SK-MEL-5 (cell line): ENCODE data around the gene KCNAB2. TPM values are rescaled to one million over a fixed set of nuclear protein-coding genes. Genes with fewer than 3 reads are reported as not detected.
"Not testable (repeated sequence)": the region's sequence is repeated elsewhere in the genome, so short reads cannot be mapped to it uniquely, and the experiment has no call there.

Source experiments
- DNase-seq: peaks from one replicate; pipeline ENCODE4 v3.0.0-alpha.2; 2016; ENCODE audit warnings: low read depth, low spot score
- in situ Hi-C: cut with HindIII; loops from 2 replicates; pipeline ENCODE4 v1.10.0; 2016; ENCODE audit warnings: low sequenced_read_pairs, high pct_unique_total_duplicates, low pct_unique_long_range_greater_than_20kb
- total RNA-seq: library from RNA; depleted of rRNA; stranded (reverse); fragments of >200 nt; shearing (Covaris generic); gene quantifications from 2 replicates; pipeline ENCODE4 v1.2.3, GENCODE V29; 2014

KCNAB2 gene
- total RNA-seq, 1 experiment from 2014 or later = 70.3 TPM

GRCh38 chr1:6068932-6069331, 23.2 kb downstream of the KCNAB2 start:
- DNase-seq = no peak
- in situ Hi-C loops = no loop called here

GRCh38 chr1:6069573-6069972, 23.9 kb downstream of the KCNAB2 start:
- DNase-seq = no peak
- in situ Hi-C loops = no loop called here

GRCh38 chr1:6070450-6070974, 24.8 kb downstream of the KCNAB2 start:
- DNase-seq = no peak
- in situ Hi-C loops = no loop called here

- in situ Hi-C loops = no loop called here
Measured at GRCh38 chr1:6071219-6071618, 25.5 kb downstream of the KCNAB2 start.

GRCh38 chr1:6072774-6073479, 27.2 kb downstream of the KCNAB2 start:
- no peak for DNase-seq
- in situ Hi-C loops = no loop called here

More at GRCh38 chr1:6071219-6071618, 25.5 kb downstream of the KCNAB2 start:
- DNase-seq = no peak

- no peak for DNase-seq
- in situ Hi-C loops = no loop called here
Measured at GRCh38 chr1:6073480-6074053, 27.9 kb downstream of the KCNAB2 start.

GRCh38 chr1:6074192-6074901, 28.7 kb downstream of the KCNAB2 start:
- no peak for DNase-seq
- in situ Hi-C loops = no loop called here

GRCh38 chr1:6075748-6076147, 30.1 kb downstream of the KCNAB2 start:
- in situ Hi-C loops = no loop called here
- peak; percentile 34 for DNase-seq

GRCh38 chr1:6077061-6077460, 31.4 kb downstream of the KCNAB2 start:
- DNase-seq, in situ Hi-C loops: not testable (repeated sequence)

- in situ Hi-C loops = no loop called here
- no peak for DNase-seq
Measured at GRCh38 chr1:6077506-6077905, 31.8 kb downstream of the KCNAB2 start.

- no peak for DNase-seq
- in situ Hi-C loops = no loop called here
Measured at GRCh38 chr1:6077919-6078318, 32.2 kb downstream of the KCNAB2 start.

GRCh38 chr1:6080469-6080868, 34.8 kb downstream of the KCNAB2 start:
- in situ Hi-C loops = no loop called here
- DNase-seq = peak; percentile 27

- in situ Hi-C loops = no loop called here
Measured at GRCh38 chr1:6081901-6082300, 36.2 kb downstream of the KCNAB2 start.

GRCh38 chr1:6082430-6082971, 36.8 kb downstream of the KCNAB2 start:
- in situ Hi-C loops = no loop called here
- no peak for DNase-seq

More at GRCh38 chr1:6081901-6082300, 36.2 kb downstream of the KCNAB2 start:
- DNase-seq = no peak

GRCh38 chr1:6083385-6083784, 37.7 kb downstream of the KCNAB2 start:
- in situ Hi-C loops = no loop called here

GRCh38 chr1:6083801-6084446, 38.2 kb downstream of the KCNAB2 start:
- DNase-seq = no peak
- in situ Hi-C loops = no loop called here

More at GRCh38 chr1:6083385-6083784, 37.7 kb downstream of the KCNAB2 start:
- no peak for DNase-seq

GRCh38 chr1:6084781-6085495, 39.2 kb downstream of the KCNAB2 start:
- DNase-seq = no peak

More at GRCh38 chr1:6084781-6085495, 39.2 kb downstream of the KCNAB2 start:
- in situ Hi-C loops = no loop called here
